ENCODE data around the gene RTRAF.

The RTRAF gene

GRCh38 chr14:52051871-52052270, 62.5 kb downstream of the RTRAF start:
- no peak for DNase-seq

GRCh38 chr14:52052288-52052943, 63.1 kb downstream of the RTRAF start:
- DNase-seq: no peak

GRCh38 chr14:52053044-52053443, 63.7 kb downstream of the RTRAF start:
- DNase-seq: no peak

- DNase-seq: no peak
These were observed 65.3 kb downstream of the RTRAF start for GRCh38 chr14:52054678-52055077.

GRCh38 chr14:52055167-52055566, 65.8 kb downstream of the RTRAF start:
- no peak for DNase-seq

GRCh38 chr14:52058341-52058740, 69.0 kb downstream of the RTRAF start:
- DNase-seq: no peak

GRCh38 chr14:52059649-52060048, 70.3 kb downstream of the RTRAF start:
- no peak for DNase-seq

- DNase-seq: no peak
These were observed 70.7 kb downstream of the RTRAF start for GRCh38 chr14:52060080-52060479.
